HEK293 (cell line): Measurements from ENCODE around the gene LTK.

Experiments used
- YY1 ChIP-seq: fragments of 450-650 bp; formaldehyde crosslinking; IDR thresholded peaks from 2 replicates; pipeline ENCODE4 v1.5.1; 2018; ENCODE audit warnings: missing biosample characterization, missing genetic modification characterization
- ZNF621 ChIP-seq: fragments of 450-650 bp; formaldehyde crosslinking; IDR thresholded peaks from 2 replicates; pipeline ENCODE4 v1.5.1; 2017; ENCODE audit warnings: missing biosample characterization, missing genetic modification characterization

- no peak for TF ChIP-seq YY1 (tag by site-specific recombination)
- TF ChIP-seq ZNF621: no peak
Measured at GRCh38 chr15:41502795-41503668, 10.6 kb downstream of the LTK start.
